Osteocyte (in vitro differentiated cells): Measurements from ENCODE around the gene LEMD2. TPM values are rescaled to one million over a fixed set of nuclear protein-coding genes. Genes with fewer than 3 reads are reported as not detected.

Experiments
- DNase-seq: peaks from one replicate; pipeline ENCODE4 v3.0.0; 2021; ENCODE audit warnings: mixed read lengths; ENCODE audit not compliant: unreplicated experiment; ENCODE audit errors: extremely low spot score
- H3K27ac Mint-ChIP-seq: one replicate; pipeline ENCODE4 v1.8.0; 2021; ENCODE audit warnings: mild to moderate bottlenecking, mixed read lengths; ENCODE audit not compliant: unreplicated experiment
- H3K27me3 Mint-ChIP-seq: one replicate; pipeline ENCODE4 v1.8.0; 2021; ENCODE audit warnings: mixed read lengths; ENCODE audit not compliant: unreplicated experiment
- H3K36me3 Mint-ChIP-seq: one replicate; pipeline ENCODE4 v1.8.0; 2021; ENCODE audit warnings: mixed read lengths; ENCODE audit not compliant: unreplicated experiment
- H3K4me1 Mint-ChIP-seq: one replicate; pipeline ENCODE4 v1.8.0; 2021; ENCODE audit warnings: mixed read lengths; ENCODE audit not compliant: unreplicated experiment
- H3K4me3 Mint-ChIP-seq: one replicate; pipeline ENCODE4 v1.8.0; 2021; ENCODE audit warnings: mild to moderate bottlenecking, moderate library complexity, mixed read lengths; ENCODE audit not compliant: unreplicated experiment
- H3K9me3 Mint-ChIP-seq: one replicate; pipeline ENCODE4 v1.8.0; 2021; ENCODE audit warnings: mixed read lengths; ENCODE audit not compliant: unreplicated experiment
- CTCF ChIP-seq: fragments of 200-600 bp; sonication (generic); IDR thresholded peaks from 2 replicates; pipeline ENCODE4 v1.5.0; 2021; ENCODE audit warnings: antibody characterized with exemption, mild to moderate bottlenecking, moderate library complexity
- total RNA-seq: library from RNA; stranded (reverse); gene quantifications from 2 replicates; pipeline ENCODE4 v1.2.1, GENCODE V29; 2021

Gene LEMD2
- total RNA-seq, 1 donor from 2014 or later = 70.4 TPM

GRCh38 chr6:33750244-33750991 is 38.5 kb downstream of the LEMD2 start:
- H3K4me3 Mint-ChIP-seq = no peak overlapping the region
- H3K27ac Mint-ChIP-seq = no peak overlapping the region
- no peaks in the 10 kb centered on the region for H3K36me3 Mint-ChIP-seq
- TF ChIP-seq CTCF = no peak
- DNase-seq = no peak
- H3K4me1 Mint-ChIP-seq = peaks cover 51% of the 10 kb centered on the region
- no peaks in the 10 kb centered on the region for H3K27me3 Mint-ChIP-seq
- H3K9me3 Mint-ChIP-seq = no peaks in the 10 kb centered on the region

GRCh38 chr6:33749401-33749800 is 39.5 kb downstream of the LEMD2 start:
- peaks cover 61% of the 10 kb centered on the region for H3K4me1 Mint-ChIP-seq
- H3K4me3 Mint-ChIP-seq = no peak overlapping the region
- DNase-seq = no peak
- no peak for TF ChIP-seq CTCF
- no peaks in the 10 kb centered on the region for H3K27me3 Mint-ChIP-seq
- H3K27ac Mint-ChIP-seq = no peak overlapping the region
- no peaks in the 10 kb centered on the region for H3K9me3 Mint-ChIP-seq
- H3K36me3 Mint-ChIP-seq = no peaks in the 10 kb centered on the region

- no peak for TF ChIP-seq CTCF
- H3K36me3 Mint-ChIP-seq = no peaks in the 10 kb centered on the region
- H3K27me3 Mint-ChIP-seq = no peaks in the 10 kb centered on the region
- peaks cover 66% of the 10 kb centered on the region for H3K4me1 Mint-ChIP-seq
- DNase-seq = no peak
- H3K27ac Mint-ChIP-seq = no peak overlapping the region
- no peaks in the 10 kb centered on the region for H3K9me3 Mint-ChIP-seq
- H3K4me3 Mint-ChIP-seq = no peak overlapping the region
These were observed 40.1 kb downstream of the LEMD2 start for GRCh38 chr6:33748841-33749240.

GRCh38 chr6:33747823-33748222 is 41.1 kb downstream of the LEMD2 start:
- H3K4me1 Mint-ChIP-seq = peaks cover 69% of the 10 kb centered on the region

More at GRCh38 chr6:33747823-33748222, 41.1 kb downstream of the LEMD2 start:
- Mint-ChIP-seq H3K27me3 (no peaks in the 10 kb centered on the region), H3K36me3 (no peaks in the 10 kb centered on the region), H3K4me3 (no peak overlapping the region), H3K9me3 (no peaks in the 10 kb centered on the region), H3K27ac (no peak overlapping the region)
- DNase-seq = no peak
- no peak for TF ChIP-seq CTCF
